Stimulated activated naive B cell treated with anti-CD40 and anti-IgM and Interleukin-4, amounts not matched to agents 10 μg/mL and 1 μg/mL and 100 μg/mL, for 72 hours (primary cell): ENCODE measurements around the gene MSH5.

Source experiments
- ATAC-seq, 2 donors: fragments of 150-1000 bp; cut with Tn5 transposase; replicated peaks; 2 replicates each; pipeline ENCODE4 v1.10.0; 2021; ENCODE audit warnings: moderate library complexity in 1 of 2
- DNase-seq: peaks from one replicate; pipeline ENCODE4 v3.0.0; 2021
- H3K27ac Mint-ChIP-seq: one replicate; pipeline ENCODE4 v1.8.0; 2022; ENCODE audit warnings: mild to moderate bottlenecking, mixed read lengths
- H3K27me3 Mint-ChIP-seq, 2 donors: one replicate each; pipeline ENCODE4 v1.8.0; 2022; ENCODE audit warnings: mixed read lengths in 2 of 2
- H3K36me3 Mint-ChIP-seq, 2 donors: one replicate each; pipeline ENCODE4 v1.8.0; 2022; ENCODE audit warnings: mixed read lengths in 2 of 2, mild to moderate bottlenecking in 1 of 2
- H3K4me1 Mint-ChIP-seq, 2 donors: one replicate each; pipeline ENCODE4 v1.8.0; 2022; ENCODE audit warnings: mixed read lengths in 2 of 2, mild to moderate bottlenecking in 1 of 2
- H3K4me3 Mint-ChIP-seq, 2 donors: one replicate each; pipeline ENCODE4 v1.8.0; 2022; ENCODE audit warnings: mild to moderate bottlenecking in 2 of 2, mixed read lengths in 2 of 2, moderate library complexity in 1 of 2
- H3K9me3 Mint-ChIP-seq, 2 donors: one replicate each; pipeline ENCODE4 v1.8.0; 2022; ENCODE audit warnings: mixed read lengths in 2 of 2, mild to moderate bottlenecking in 1 of 2

MSH5 gene

GRCh38 chr6:31730631-31731086, 9.1 kb upstream of the MSH5 start:
- peak overlapping the region; percentile 95 to 97 for H3K4me3 Mint-ChIP-seq
- H3K36me3 Mint-ChIP-seq = peaks cover 52 to 73% of the 10 kb centered on the region in 2 donors
- H3K27ac Mint-ChIP-seq = peak overlapping the region; percentile 96
- ATAC-seq = no peak
- DNase-seq = no peak
- no peaks in the 10 kb centered on the region for H3K9me3 Mint-ChIP-seq
- H3K4me1 Mint-ChIP-seq = peaks cover 61 to 79% of the 10 kb centered on the region in 2 donors
- H3K27me3 Mint-ChIP-seq = no peaks in the 10 kb centered on the region

GRCh38 chr6:31732029-31732428, 7.8 kb upstream of the MSH5 start:
- Mint-ChIP-seq H3K27me3 (no peaks in the 10 kb centered on the region), H3K4me3 (no peak overlapping the region), H3K4me1 (peaks cover 52 to 71% of the 10 kb centered on the region in 2 donors), H3K9me3 (no peaks in the 10 kb centered on the region), H3K36me3 (peaks cover 45 to 64% of the 10 kb centered on the region in 2 donors), H3K27ac (no peak overlapping the region)
- ATAC-seq (no peak), DNase-seq (no peak)

GRCh38 chr6:31733734-31734133, 6.1 kb upstream of the MSH5 start:
- Mint-ChIP-seq H3K27me3 (no peaks in the 10 kb centered on the region), H3K9me3 (no peaks in the 10 kb centered on the region), H3K4me3 (peak overlapping the region; percentile 54 to 94), H3K4me1 (peaks cover 51 to 71% of the 10 kb centered on the region in 2 donors), H3K27ac (no peak overlapping the region), H3K36me3 (peaks cover 33 to 54% of the 10 kb centered on the region in 2 donors)
- DNase-seq (no peak), ATAC-seq (no peak)

GRCh38 chr6:31734247-31734820, 5.5 kb upstream of the MSH5 start:
- ATAC-seq (no peak), DNase-seq (no peak)
- H3K27me3 Mint-ChIP-seq = no peaks in the 10 kb centered on the region
- peaks cover 50 to 71% of the 10 kb centered on the region in 2 donors for H3K4me1 Mint-ChIP-seq
- peak overlapping the region; percentile 94 to 98 for H3K4me3 Mint-ChIP-seq
- peaks cover 31 to 48% of the 10 kb centered on the region in 2 donors for H3K36me3 Mint-ChIP-seq
- H3K9me3 Mint-ChIP-seq = no peaks in the 10 kb centered on the region
- peak overlapping the region; percentile 93 for H3K27ac Mint-ChIP-seq

GRCh38 chr6:31734821-31735406, 4.9 kb upstream of the MSH5 start:
- H3K36me3 Mint-ChIP-seq = peaks cover 33 to 47% of the 10 kb centered on the region in 2 donors

GRCh38 chr6:31736021-31736767, 3.6 kb upstream of the MSH5 start, which contains the start of gene CLIC1:
Gene CLIC1 (minus strand): TSS chr6:31736530. CDS start chr6:31736300, 230 bp downstream.
- Mint-ChIP-seq H3K27me3 (no peaks in the 10 kb centered on the region), H3K27ac (peak within 1 kb of the TSS; percentile 93), H3K4me1 (peaks cover 42 to 71% of the 10 kb centered on the region in 2 donors), H3K4me3 (peak within 1 kb of the TSS; percentile 94 to 98), H3K36me3 (peaks cover 23 to 35% of the 10 kb centered on the region in 2 donors), H3K9me3 (no peaks in the 10 kb centered on the region)
- ATAC-seq (peak; percentile 46 to 48), DNase-seq (peak; percentile 77)

More at GRCh38 chr6:31734821-31735406, 4.9 kb upstream of the MSH5 start:
- peak overlapping the region; percentile 94 to 98 for H3K4me3 Mint-ChIP-seq
- H3K27me3 Mint-ChIP-seq = no peaks in the 10 kb centered on the region
- peaks cover 48 to 72% of the 10 kb centered on the region in 2 donors for H3K4me1 Mint-ChIP-seq
- DNase-seq = peak; percentile 50
- peak overlapping the region; percentile 93 for H3K27ac Mint-ChIP-seq
- peak; percentile 17 to 24 for ATAC-seq
- H3K9me3 Mint-ChIP-seq = no peaks in the 10 kb centered on the region

- DNase-seq = no peak
- Mint-ChIP-seq H3K4me3 (peak overlapping the region; percentile 94 to 98), H3K27ac (peak overlapping the region; percentile 93), H3K4me1 (peaks cover 42 to 72% of the 10 kb centered on the region in 2 donors), H3K36me3 (peaks cover 29 to 37% of the 10 kb centered on the region in 2 donors), H3K9me3 (no peaks in the 10 kb centered on the region), H3K27me3 (no peaks in the 10 kb centered on the region)
- ATAC-seq = no peak
Observed at GRCh38 chr6:31736768-31737314, 3.0 kb upstream of the MSH5 start.

- peak overlapping the region; percentile 94 to 98 for H3K4me3 Mint-ChIP-seq
- H3K9me3 Mint-ChIP-seq = no peaks in the 10 kb centered on the region
- peaks cover 42 to 67% of the 10 kb centered on the region in 2 donors for H3K4me1 Mint-ChIP-seq
- H3K36me3 Mint-ChIP-seq = peaks cover 30 to 39% of the 10 kb centered on the region in 2 donors
- ATAC-seq = no peak
- DNase-seq = no peak
- H3K27ac Mint-ChIP-seq = peak overlapping the region; percentile 93
- no peaks in the 10 kb centered on the region for H3K27me3 Mint-ChIP-seq
Observed at GRCh38 chr6:31737315-31737990, 2.4 kb upstream of the MSH5 start.

- H3K36me3 Mint-ChIP-seq = peaks cover 30 to 43% of the 10 kb centered on the region in 2 donors
- H3K4me3 Mint-ChIP-seq = peak overlapping the region; percentile 94 to 98
- H3K9me3 Mint-ChIP-seq = no peaks in the 10 kb centered on the region
- ATAC-seq = peak; percentile 14 to 26
- DNase-seq = peak; percentile 47
- H3K27ac Mint-ChIP-seq = peak overlapping the region; percentile 93
- no peaks in the 10 kb centered on the region for H3K27me3 Mint-ChIP-seq
- H3K4me1 Mint-ChIP-seq = peaks cover 39 to 64% of the 10 kb centered on the region in 2 donors
Observed at GRCh38 chr6:31737991-31738979, 1.5 kb upstream of the MSH5 start.

GRCh38 chr6:31740397-31741223, 805 bp downstream of the MSH5 start:
- Mint-ChIP-seq H3K27ac (peak overlapping the region; percentile 95), H3K27me3 (no peaks in the 10 kb centered on the region), H3K9me3 (no peaks in the 10 kb centered on the region), H3K36me3 (peaks cover 27 to 40% of the 10 kb centered on the region in 2 donors), H3K4me3 (peak overlapping the region; percentile 93 to 98), H3K4me1 (peaks cover 27 to 51% of the 10 kb centered on the region in 2 donors)
- DNase-seq (no peak), ATAC-seq (peak; percentile 2 to 3)

GRCh38 chr6:31741815-31742214, 2.0 kb downstream of the MSH5 start:
- Mint-ChIP-seq H3K4me1 (peaks cover 24 to 48% of the 10 kb centered on the region in 2 donors), H3K36me3 (peaks cover 25 to 35% of the 10 kb centered on the region in 2 donors), H3K27me3 (no peaks in the 10 kb centered on the region), H3K27ac (no peak overlapping the region), H3K4me3 (no peak overlapping the region), H3K9me3 (no peaks in the 10 kb centered on the region)
- no peak for ATAC-seq
- DNase-seq = no peak

GRCh38 chr6:31742894-31743293, 3.1 kb downstream of the MSH5 start:
- H3K27me3 Mint-ChIP-seq = no peaks in the 10 kb centered on the region
- H3K9me3 Mint-ChIP-seq = no peaks in the 10 kb centered on the region
- no peak for DNase-seq
- peak overlapping the region; percentile 11 for H3K27ac Mint-ChIP-seq
- ATAC-seq = no peak
- no peak overlapping the region for H3K4me3 Mint-ChIP-seq
- peaks cover 29 to 42% of the 10 kb centered on the region in 2 donors for H3K36me3 Mint-ChIP-seq
- H3K4me1 Mint-ChIP-seq = peaks cover 17 to 37% of the 10 kb centered on the region in 2 donors
